Naive thymus-derived CD4-positive, alpha-beta T cell (primary cell): ENCODE results near the gene SIK2. TPM values are rescaled to one million over a fixed set of nuclear protein-coding genes. Genes with fewer than 3 reads are reported as not detected.

ENCODE experiments used
- ATAC-seq: fragments of 150-1000 bp; cut with Tn5 transposase; 2 replicates; pipeline ENCODE4 v1.10.0; 2021; ENCODE audit warnings: mild to moderate bottlenecking, moderate library complexity
- CTCF ChIA-PET: fragments of 350-600 bp; sonication (Branson Sonifier 250); formaldehyde crosslinking; loops from one replicate; lab custom pipeline; 2021; ENCODE audit warnings: antibody characterized with exemption; lab: Charles Lee
- POLR2A ChIA-PET: fragments of 350-600 bp; sonication (Branson Sonifier 250); formaldehyde crosslinking; loops from one replicate; lab custom pipeline; 2021; ENCODE audit warnings: antibody characterized with exemption, inconsistent platforms; lab: Charles Lee
- DNase-seq, 9 donors: peaks; one replicate each; pipeline versions ENCODE4 v3.0.0 to v3.0.0-alpha.2; 2020 to 2022; ENCODE audit warnings: mixed read lengths in 1 of 9
- H3K27ac ChIP-seq: one replicate; pipeline ENCODE4 v1.7.0; 2013; ENCODE audit warnings: mild to moderate bottlenecking, low read depth, low read length, moderate library complexity
- H3K27me3 ChIP-seq, 2 donors: one replicate each; pipeline ENCODE4 v1.7.0; 2013; ENCODE audit warnings: low read length in 2 of 2, mild to moderate bottlenecking in 2 of 2, moderate library complexity in 2 of 2; ENCODE audit not compliant: control insufficient read depth in 2 of 2, insufficient read depth in 2 of 2
- H3K36me3 ChIP-seq, 3 experiments: 1 replicate in 2 of 3; 2 replicates in 1 of 3; pipeline ENCODE4 v1.7.0; 2013; ENCODE audit warnings: low read length in 3 of 3, mild to moderate bottlenecking in 3 of 3, moderate library complexity in 1 of 3; ENCODE audit not compliant: insufficient read depth in 3 of 3, control insufficient read depth in 2 of 3
- H3K4me1 ChIP-seq, 2 donors: one replicate each; pipeline ENCODE4 v1.7.0; 2013; ENCODE audit warnings: low read length in 2 of 2, mild to moderate bottlenecking in 2 of 2, moderate library complexity in 1 of 2; ENCODE audit not compliant: control insufficient read depth in 2 of 2, insufficient read depth in 2 of 2
- H3K4me3 ChIP-seq: 2 replicates; pipeline ENCODE4 v1.7.0; 2013; ENCODE audit warnings: mild to moderate bottlenecking, low read length
- H3K9me3 ChIP-seq, 3 experiments: 1 replicate in 2 of 3; 2 replicates in 1 of 3; pipeline ENCODE4 v1.7.0; 2013; ENCODE audit warnings: low read length in 3 of 3; ENCODE audit not compliant: control insufficient read depth in 2 of 3
- H3K27ac Mint-ChIP-seq, 9 donors: one replicate each; pipeline ENCODE4 v1.8.0; 2020 to 2022; ENCODE audit warnings: mixed read lengths in 9 of 9, mild to moderate bottlenecking in 8 of 9, moderate library complexity in 5 of 9, inconsistent platforms in 2 of 9
- H3K27me3 Mint-ChIP-seq, 5 donors: one replicate each; pipeline ENCODE4 v1.8.0; 2021 to 2022; ENCODE audit warnings: mixed read lengths in 5 of 5, mild to moderate bottlenecking in 1 of 5
- H3K36me3 Mint-ChIP-seq, 5 donors: one replicate each; pipeline ENCODE4 v1.8.0; 2020 to 2022; ENCODE audit warnings: mixed read lengths in 5 of 5, mild to moderate bottlenecking in 3 of 5, inconsistent platforms in 1 of 5
- H3K4me1 Mint-ChIP-seq, 7 donors: one replicate each; pipeline ENCODE4 v1.8.0; 2020 to 2022; ENCODE audit warnings: mixed read lengths in 7 of 7, mild to moderate bottlenecking in 3 of 7, inconsistent platforms in 1 of 7
- H3K4me3 Mint-ChIP-seq, 10 donors: one replicate each; pipeline ENCODE4 v1.8.0; 2020 to 2022; ENCODE audit warnings: mild to moderate bottlenecking in 10 of 10, mixed read lengths in 10 of 10, moderate library complexity in 6 of 10, inconsistent platforms in 2 of 10
- H3K9me3 Mint-ChIP-seq, 11 donors: one replicate each; pipeline ENCODE4 v1.8.0; 2020 to 2022; ENCODE audit warnings: mixed read lengths in 11 of 11, mild to moderate bottlenecking in 4 of 11, inconsistent platforms in 1 of 11, moderate library complexity in 1 of 11
- intact Hi-C, 2 donors: fragments of 100-400 bp; cut with micrococcal nuclease; formaldehyde crosslinking; loops; one replicate each; pipeline ENCODE4 v1.15.1; 2023
- polyA plus RNA-seq, 2 donors: library from polyadenylated mRNA; unstranded; fragments of 300-500 nt; fragmentation: Illumina TruSeq; gene quantifications; one replicate each; pipeline ENCODE4 v1.2.3, GENCODE V29; 2021
- total RNA-seq, 6 experiments: library from RNA in 5 of 6; stranded (reverse) in 5 of 6; gene quantifications; 1 replicate in 5 of 6; 2 replicates in 1 of 6; pipeline ENCODE4 v1.2.3 and lab custom pipeline; 2021 to 2026

Gene SIK2
- total and polyA plus RNA-seq, 7 experiments from 2014 or later: 0.19 to 12.9 (median 9.4) TPM

- Histone ChIP-seq H3K4me3 (no peak overlapping the region), H3K4me1 (no peaks in the 10 kb centered on the region), H3K36me3 (peaks cover 0 to 4% (median 0%) of the 10 kb centered on the region in 3 experiments), H3K27me3 (no peaks in the 10 kb centered on the region), H3K27ac (no peak overlapping the region), H3K9me3 (no peaks in the 10 kb centered on the region)
- Mint-ChIP-seq H3K4me1 (peaks cover under 1 to 9% (median 7%) of the 10 kb centered on the region in 7 donors), H3K27me3 (peaks cover 0 to 33% (median 0%) of the 10 kb centered on the region in 5 donors), H3K36me3 (peaks cover 0 to 1% (median 0%) of the 10 kb centered on the region in 5 donors), H3K27ac (peak overlapping the region in 1 of 9 donors; percentile 23), H3K9me3 (peaks cover 0 to 3% (median 0%) of the 10 kb centered on the region in 11 donors), H3K4me3 (no peak overlapping the region)
- DNase-seq (no peak), ATAC-seq (no peak)
- intact Hi-C loops: no loop called here
- POLR2A ChIA-PET: interaction anchor here (0.5 kb wide), 1 partner anchor 498 kb away, joined by 4 read pairs; no protein-coding TSS in a partner anchor
- CTCF ChIA-PET: interaction anchor here (0.7 to 1.6 kb wide), 4 partner anchors 11 to 179 kb away, joined by 3 to 6 read pairs (median 4); no protein-coding TSS in a partner anchor
Measured at GRCh38 chr11:111598148-111598547, 4.1 kb upstream of the SIK2 start.

GRCh38 chr11:111598559-111598958 lies 3.7 kb upstream of the SIK2 start:
- H3K9me3 ChIP-seq: no peaks in the 10 kb centered on the region
- ChIA-PET POLR2A (interaction anchor here (0.5 kb wide), 1 partner anchor 497 kb away, joined by 4 read pairs; no protein-coding TSS in a partner anchor), CTCF (interaction anchor here (0.7 to 1.0 kb wide), 2 partner anchors 26 to 179 kb away, joined by 3 to 6 read pairs; no protein-coding TSS in a partner anchor)
- intact Hi-C loops: no loop called here
- Mint-ChIP-seq H3K4me3 (no peak overlapping the region), H3K4me1 (peaks cover 5 to 14% (median 11%) of the 10 kb centered on the region in 7 donors), H3K36me3 (peaks cover 0 to 4% (median 0%) of the 10 kb centered on the region in 5 donors), H3K27ac (peak overlapping the region in 2 of 9 donors; percentile 23 to 27), H3K27me3 (peaks cover 0 to 33% (median 0%) of the 10 kb centered on the region in 5 donors), H3K9me3 (peaks cover 0 to 5% (median 0%) of the 10 kb centered on the region in 11 donors)
- no peak overlapping the region for H3K4me3 ChIP-seq
- no peak for DNase-seq
- no peaks in the 10 kb centered on the region for H3K27me3 ChIP-seq
- H3K4me1 ChIP-seq: peaks cover under 1 to 3% of the 10 kb centered on the region in 2 donors
- H3K27ac ChIP-seq: no peak overlapping the region
- ATAC-seq: no peak
- H3K36me3 ChIP-seq: peaks cover 0 to 4% (median 0%) of the 10 kb centered on the region in 3 experiments

- POLR2A ChIA-PET: interaction anchor here (0.9 to 1.5 kb wide), 2 partner anchors 165 to 175 kb away, joined by 4 read pairs; partner anchors contain the start of gene PPP2R1B
- Histone ChIP-seq H3K9me3 (no peaks in the 10 kb centered on the region), H3K27ac (peak overlapping the region; percentile 76), H3K4me1 (peaks cover 8 to 11% of the 10 kb centered on the region in 2 donors), H3K4me3 (peak overlapping the region; percentile 77), H3K36me3 (peaks cover 0 to 4% (median 0%) of the 10 kb centered on the region in 3 experiments), H3K27me3 (no peaks in the 10 kb centered on the region)
- peak overlapping the region; percentile 88 to 99 (median 95) for H3K4me3 Mint-ChIP-seq
- peaks cover 0 to 10% (median 0%) of the 10 kb centered on the region in 5 donors for H3K27me3 Mint-ChIP-seq
- H3K4me1 Mint-ChIP-seq: peaks cover 16 to 33% (median 25%) of the 10 kb centered on the region in 7 donors
- CTCF ChIA-PET: interaction anchor here (1.1 kb wide), 1 partner anchor 12 kb away, joined by 6 read pairs; no protein-coding TSS in a partner anchor
- ATAC-seq (no peak), DNase-seq (no peak)
- peaks cover 0 to 5% (median 0%) of the 10 kb centered on the region in 11 donors for H3K9me3 Mint-ChIP-seq
- peak overlapping the region; percentile 65 to 97 (median 94) for H3K27ac Mint-ChIP-seq
- peaks cover 0 to 4% (median 0%) of the 10 kb centered on the region in 5 donors for H3K36me3 Mint-ChIP-seq
- intact Hi-C loops: loop anchor here (1.0 to 5.0 kb wide), 3 partner anchors 15 to 626 kb away; partner anchors contain the start of genes PTS (in 2 of the 2), SDHD (in 2 of the 2) and TIMM8B (in 2 of the 2)
Measured at GRCh38 chr11:111601636-111601978, 642 bp upstream of the SIK2 start.

GRCh38 chr11:111602865-111603610 lies 789 bp downstream of the SIK2 start:
- ATAC-seq: peak; percentile 3

GRCh38 chr11:111603611-111604130 lies 1.4 kb downstream of the SIK2 start:
- CTCF ChIA-PET: interaction anchor here (0.6 to 1.6 kb wide), 3 partner anchors 10 to 627 kb away, joined by 3 to 6 read pairs (median 4); no protein-coding TSS in a partner anchor
- no peaks in the 10 kb centered on the region for H3K27me3 ChIP-seq
- Mint-ChIP-seq H3K4me3 (peak overlapping the region; percentile 85 to 99 (median 96)), H3K9me3 (peaks cover 0 to 3% (median 0%) of the 10 kb centered on the region in 11 donors), H3K27ac (peak overlapping the region; percentile 84 to 99 (median 94)), H3K4me1 (peaks cover 16 to 33% (median 25%) of the 10 kb centered on the region in 7 donors), H3K27me3 (no peaks in the 10 kb centered on the region), H3K36me3 (peaks cover 0 to 4% (median 0%) of the 10 kb centered on the region in 5 donors)
- intact Hi-C loops: loop anchor here (1.0 to 5.0 kb wide), 6 partner anchors 17 to 624 kb away; partner anchors contain the start of genes ALG9 (in 2 of the 2), PTS (in 2 of the 2), SDHD (in 2 of the 2) and TIMM8B (in 2 of the 2)
- ATAC-seq (no peak), DNase-seq (peak in 1 of 9 donors; percentile 0)
- POLR2A ChIA-PET: interaction anchor here (1.0 kb wide), 1 partner anchor 161 kb away, joined by 3 read pairs; no protein-coding TSS in a partner anchor
- peak overlapping the region; percentile 59 for H3K4me3 ChIP-seq
- peaks cover 8 to 11% of the 10 kb centered on the region in 2 donors for H3K4me1 ChIP-seq
- peaks cover 0 to 4% (median 0%) of the 10 kb centered on the region in 3 experiments for H3K36me3 ChIP-seq
- peak overlapping the region; percentile 93 for H3K27ac ChIP-seq
- H3K9me3 ChIP-seq: no peaks in the 10 kb centered on the region

More at GRCh38 chr11:111602865-111603610, 789 bp downstream of the SIK2 start:
- H3K4me3 Mint-ChIP-seq: peak overlapping the region; percentile 92 to 99 (median 96)
- Histone ChIP-seq H3K27me3 (no peaks in the 10 kb centered on the region), H3K4me1 (peaks cover 8 to 11% of the 10 kb centered on the region in 2 donors), H3K4me3 (peak overlapping the region; percentile 59), H3K27ac (peak overlapping the region; percentile 93), H3K36me3 (peaks cover 0 to 4% (median 0%) of the 10 kb centered on the region in 3 experiments), H3K9me3 (no peaks in the 10 kb centered on the region)
- intact Hi-C loops: loop anchor here (1.0 to 5.0 kb wide), 12 partner anchors 16 to 624 kb away; partner anchors contain the start of genes ALG9 (in 2 of the 2), CFAP68 (in 2 of the 2), FDXACB1 (in 2 of the 2) and PPP2R1B (in 2 of the 2)
- DNase-seq: peak in 7 of 9 donors; percentile 20 to 43 (median 35)
- ChIA-PET POLR2A (interaction anchor here (1.0 to 1.5 kb wide), 2 partner anchors 162 to 174 kb away, joined by 3 to 4 read pairs; no protein-coding TSS in a partner anchor), CTCF (interaction anchor here (1.6 kb wide), 1 partner anchor 14 kb away, joined by 4 read pairs; no protein-coding TSS in a partner anchor)
- peaks cover 16 to 33% (median 25%) of the 10 kb centered on the region in 7 donors for H3K4me1 Mint-ChIP-seq
- H3K36me3 Mint-ChIP-seq: peaks cover 0 to 4% (median 0%) of the 10 kb centered on the region in 5 donors
- peak overlapping the region; percentile 84 to 99 (median 95) for H3K27ac Mint-ChIP-seq
- H3K27me3 Mint-ChIP-seq: peaks cover 0 to 3% (median 0%) of the 10 kb centered on the region in 5 donors
- peaks cover 0 to 4% (median 0%) of the 10 kb centered on the region in 11 donors for H3K9me3 Mint-ChIP-seq
